Transverse colon (tissue), 4 donors: ENCODE results near the gene ANAPC2.

Experiments used
- POLR2AphosphoS5 ChIP-seq, 3 donors: sonication (generic); formaldehyde crosslinking; IDR thresholded peaks; one replicate each; pipeline ENCODE4 v1.6.1; 2016; ENCODE audit warnings: antibody characterized with exemption in 3 of 3
- TF ChIP-seq, protein P1 (sequence below), 5 experiments: fragments of 200-600 bp in 3 of 5; fragments of 450-650 bp in 2 of 5; sonication (generic) in 3 of 5; IDR thresholded peaks; 1 replicate in 2 of 5; 2 replicates in 3 of 5; pipeline ENCODE4 v1.5.1; 2016 to 2017; ENCODE audit warnings: antibody characterized with exemption in 5 of 5, inconsistent platforms in 3 of 5, mild to moderate bottlenecking in 2 of 5, moderate library complexity in 1 of 5

DNA sequence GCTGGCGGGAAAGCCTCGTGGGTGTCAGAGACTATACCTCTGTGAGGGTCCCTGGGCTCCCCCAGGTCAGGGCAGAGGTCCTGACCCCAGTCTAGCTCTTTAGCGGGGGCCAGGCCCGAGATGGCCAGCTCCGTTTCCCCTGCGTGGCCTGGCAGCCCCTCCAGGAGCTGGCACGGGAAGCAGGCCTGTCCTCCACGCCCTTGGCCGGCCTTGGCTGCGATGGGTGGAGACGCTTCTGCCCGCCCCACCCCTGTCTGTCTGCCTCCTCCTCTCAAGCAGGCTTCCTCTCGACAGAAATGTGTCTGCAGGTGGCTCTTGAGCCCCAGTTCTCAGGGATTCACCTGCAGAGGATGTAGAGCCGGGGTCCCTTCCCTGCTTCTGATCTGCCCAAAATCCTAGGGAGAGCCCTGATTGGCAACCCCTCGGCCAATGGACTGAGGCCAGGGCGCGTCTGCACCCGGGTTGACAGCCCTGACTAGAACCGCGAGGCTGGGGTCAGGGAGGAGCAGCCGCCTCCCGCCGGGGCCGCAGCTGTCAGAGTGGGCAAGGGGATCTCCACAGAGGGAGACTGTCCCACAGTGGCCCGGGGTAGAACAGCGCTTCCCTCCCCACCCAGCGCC is 52.0 kb downstream of the ANAPC2 start:
- TF ChIP-seq, protein P1, sequence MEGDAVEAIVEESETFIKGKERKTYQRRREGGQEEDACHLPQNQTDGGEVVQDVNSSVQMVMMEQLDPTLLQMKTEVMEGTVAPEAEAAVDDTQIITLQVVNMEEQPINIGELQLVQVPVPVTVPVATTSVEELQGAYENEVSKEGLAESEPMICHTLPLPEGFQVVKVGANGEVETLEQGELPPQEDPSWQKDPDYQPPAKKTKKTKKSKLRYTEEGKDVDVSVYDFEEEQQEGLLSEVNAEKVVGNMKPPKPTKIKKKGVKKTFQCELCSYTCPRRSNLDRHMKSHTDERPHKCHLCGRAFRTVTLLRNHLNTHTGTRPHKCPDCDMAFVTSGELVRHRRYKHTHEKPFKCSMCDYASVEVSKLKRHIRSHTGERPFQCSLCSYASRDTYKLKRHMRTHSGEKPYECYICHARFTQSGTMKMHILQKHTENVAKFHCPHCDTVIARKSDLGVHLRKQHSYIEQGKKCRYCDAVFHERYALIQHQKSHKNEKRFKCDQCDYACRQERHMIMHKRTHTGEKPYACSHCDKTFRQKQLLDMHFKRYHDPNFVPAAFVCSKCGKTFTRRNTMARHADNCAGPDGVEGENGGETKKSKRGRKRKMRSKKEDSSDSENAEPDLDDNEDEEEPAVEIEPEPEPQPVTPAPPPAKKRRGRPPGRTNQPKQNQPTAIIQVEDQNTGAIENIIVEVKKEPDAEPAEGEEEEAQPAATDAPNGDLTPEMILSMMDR (IDR thresholded peaks at IDR 0.05): no peak
- TF ChIP-seq POLR2AphosphoS5 (IDR thresholded peaks at IDR 0.05): no peak
